ENCODE results near the gene GPR173.
A peak's percentile ranks its signal among the peaks of the same experiment; 100 is the strongest.

Gene GPR173

DNA sequence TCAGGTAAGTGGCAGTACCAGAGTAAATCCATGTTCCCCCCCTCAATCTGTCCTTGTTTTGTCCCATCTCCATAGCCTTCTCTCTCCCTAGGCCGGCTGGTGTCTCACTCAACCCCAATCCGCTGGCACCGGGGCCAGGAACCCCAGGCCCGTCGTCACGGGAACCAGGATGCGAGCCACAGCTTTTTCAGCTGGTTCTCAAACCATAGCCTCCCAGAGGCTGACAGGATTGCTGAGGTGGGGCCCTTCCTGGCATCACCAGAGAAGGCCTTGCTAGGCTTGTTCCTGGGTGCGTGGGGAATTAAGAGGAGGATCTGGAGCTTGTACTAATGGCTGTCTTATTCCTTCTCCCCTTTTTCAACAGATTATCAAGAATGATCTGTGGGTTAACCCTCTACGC is 36.3 kb downstream of the GPR173 start:
- Histone ChIP-seq H3K27ac (replicated peaks; ENCODE audit: low read length) (no peak overlapping the region), H3K9ac (ENCODE audit: low read depth, low read length, poor library complexity) (no peak overlapping the region), H2AFZ (ENCODE audit: low read length) (no peak overlapping the region), H4K91ac (ENCODE audit: low read depth, low read length, poor library complexity) (no peak overlapping the region), H3K79me1 (ENCODE audit: low read depth, low read length) (peaks cover 6% of the 10 kb centered on the region), H2BK12ac (ENCODE audit: low read length) (no peak overlapping the region), H2AK5ac (ENCODE audit: low read depth, low read length) (no peak overlapping the region), H4K8ac (ENCODE audit: low read depth, low read length) (no peak overlapping the region), H2BK5ac (ENCODE audit: low read length) (no peak overlapping the region), H3K4me2 (ENCODE audit: insufficient read depth, low read length, poor library complexity, severe bottlenecking) (no peak overlapping the region), H3K14ac (ENCODE audit: low read length) (no peak overlapping the region), H3K18ac (ENCODE audit: low read length) (no peak overlapping the region), H3K4me3 (ENCODE audit: low read length in 2 of 2) (no peak overlapping the region), H3K4me1 (ENCODE audit: control insufficient read depth in 2 of 2, insufficient read depth in 1 of 2, low read depth in 1 of 2, low read length in 2 of 2) (peaks cover 4 to 5% of the 10 kb centered on the region in 2 donors), H3K27me3 (ENCODE audit: control insufficient read depth in 3 of 3, insufficient read depth in 3 of 3, low read depth in 1 of 3, low read length in 3 of 3) (no peaks in the 10 kb centered on the region), H3K36me3 (replicated peaks in 1 of 2; ENCODE audit: control insufficient read depth in 2 of 2, insufficient read depth in 2 of 2, low read length in 2 of 2) (peaks cover 23 to 42% of the 10 kb centered on the region in 2 donors), H2BK120ac (ENCODE audit: low read depth, low read length) (no peak overlapping the region), H3K9me3 (replicated peaks in 1 of 2; ENCODE audit: control insufficient read depth in 2 of 2, insufficient read depth in 1 of 2, low read depth in 1 of 2, low read length in 2 of 2) (no peaks in the 10 kb centered on the region), H3K23ac (ENCODE audit: low read depth, low read length, poor library complexity) (no peak overlapping the region), H3K4ac (ENCODE audit: low read length) (no peak overlapping the region), H2BK15ac (ENCODE audit: low read length) (no peak overlapping the region)
- DNase-seq (ENCODE audit: low spot score), result no peak
- no CpG with 5 or more reads among the region's 9 CpGs for WGBS, 2 donors (ENCODE audit: extremely low coverage in 2 of 2, insufficient read length in 2 of 2, insufficient replicate concordance in 1 of 2)

DNA sequence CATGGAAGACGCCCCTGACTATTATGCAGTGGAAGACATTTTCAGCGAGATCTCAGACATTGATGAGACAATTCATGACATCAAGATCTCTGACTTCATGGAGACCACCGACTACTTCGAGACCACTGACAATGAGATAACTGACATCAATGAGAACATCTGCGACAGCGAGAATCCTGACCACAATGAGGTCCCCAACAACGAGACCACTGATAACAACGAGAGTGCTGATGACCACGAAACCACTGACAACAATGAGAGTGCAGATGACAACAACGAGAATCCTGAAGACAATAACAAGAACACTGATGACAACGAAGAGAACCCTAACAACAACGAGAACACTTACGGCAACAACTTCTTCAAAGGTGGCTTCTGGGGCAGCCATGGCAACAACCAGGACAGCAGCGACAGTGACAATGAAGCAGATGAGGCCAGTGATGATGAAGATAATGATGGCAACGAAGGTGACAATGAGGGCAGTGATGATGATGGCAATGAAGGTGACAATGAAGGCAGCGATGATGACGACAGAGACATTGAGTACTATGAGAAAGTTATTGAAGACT is 37.2 kb downstream of the GPR173 start:
- Histone ChIP-seq H2BK5ac (ENCODE audit: low read length) (no peak overlapping the region), H3K79me1 (ENCODE audit: low read depth, low read length) (peaks cover 6% of the 10 kb centered on the region), H2BK120ac (ENCODE audit: low read depth, low read length) (no peak overlapping the region), H3K18ac (ENCODE audit: low read length) (no peak overlapping the region), H4K91ac (ENCODE audit: low read depth, low read length, poor library complexity) (no peak overlapping the region), H3K27me3 (ENCODE audit: control insufficient read depth in 3 of 3, insufficient read depth in 3 of 3, low read depth in 1 of 3, low read length in 3 of 3) (no peaks in the 10 kb centered on the region), H2BK15ac (ENCODE audit: low read length) (no peak overlapping the region), H3K23ac (ENCODE audit: low read depth, low read length, poor library complexity) (no peak overlapping the region), H3K9me3 (replicated peaks in 1 of 2; ENCODE audit: control insufficient read depth in 2 of 2, insufficient read depth in 1 of 2, low read depth in 1 of 2, low read length in 2 of 2) (no peaks in the 10 kb centered on the region), H3K4me2 (ENCODE audit: insufficient read depth, low read length, poor library complexity, severe bottlenecking) (no peak overlapping the region), H2BK12ac (ENCODE audit: low read length) (no peak overlapping the region), H3K36me3 (replicated peaks in 1 of 2; ENCODE audit: control insufficient read depth in 2 of 2, insufficient read depth in 2 of 2, low read length in 2 of 2) (peaks cover 23 to 42% of the 10 kb centered on the region in 2 donors), H3K27ac (replicated peaks; ENCODE audit: low read length) (no peak overlapping the region), H2AFZ (ENCODE audit: low read length) (no peak overlapping the region), H3K9ac (ENCODE audit: low read depth, low read length, poor library complexity) (peak overlapping the region; percentile 30), H3K14ac (ENCODE audit: low read length) (no peak overlapping the region), H2AK5ac (ENCODE audit: low read depth, low read length) (no peak overlapping the region), H3K4me3 (ENCODE audit: low read length in 2 of 2) (no peak overlapping the region), H3K4ac (ENCODE audit: low read length) (no peak overlapping the region), H4K8ac (ENCODE audit: low read depth, low read length) (no peak overlapping the region), H3K4me1 (ENCODE audit: control insufficient read depth in 2 of 2, insufficient read depth in 1 of 2, low read depth in 1 of 2, low read length in 2 of 2) (peaks cover 2 to 5% of the 10 kb centered on the region in 2 donors)
- WGBS, 2 donors (ENCODE audit: extremely low coverage in 2 of 2, insufficient read length in 2 of 2, insufficient replicate concordance in 1 of 2), result no CpG with 5 or more reads among the region's 17 CpGs
- DNase-seq (ENCODE audit: low spot score), result no peak

DNA sequence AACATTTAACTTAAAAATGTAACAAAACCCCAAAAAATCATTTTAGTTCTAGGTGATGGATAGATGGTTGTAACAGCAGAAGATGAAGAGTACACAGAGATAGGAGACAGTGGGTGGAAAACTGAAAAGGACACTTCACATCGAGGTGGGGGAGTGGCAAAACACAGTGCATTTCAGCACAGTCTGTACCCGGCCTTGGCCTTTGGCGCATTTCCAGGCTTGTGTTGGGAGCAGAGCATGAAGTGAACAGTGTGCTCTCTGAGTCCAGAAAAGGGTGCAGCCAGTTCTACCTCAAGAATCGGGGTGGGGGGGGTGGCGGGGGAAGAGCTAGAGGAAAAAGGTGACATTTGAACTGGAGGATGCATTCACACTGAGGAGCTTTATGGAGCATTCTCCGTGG is 37.9 kb downstream of the GPR173 start:
- Histone ChIP-seq H3K27ac (replicated peaks; ENCODE audit: low read length) (no peak overlapping the region), H2AK5ac (ENCODE audit: low read depth, low read length) (no peak overlapping the region), H3K4ac (ENCODE audit: low read length) (no peak overlapping the region), H2AFZ (ENCODE audit: low read length) (no peak overlapping the region), H3K9ac (ENCODE audit: low read depth, low read length, poor library complexity) (no peak overlapping the region), H3K4me3 (ENCODE audit: low read length in 2 of 2) (no peak overlapping the region), H2BK120ac (ENCODE audit: low read depth, low read length) (no peak overlapping the region), H3K4me1 (ENCODE audit: control insufficient read depth in 2 of 2, insufficient read depth in 1 of 2, low read depth in 1 of 2, low read length in 2 of 2) (peaks cover 2 to 5% of the 10 kb centered on the region in 2 donors), H4K91ac (ENCODE audit: low read depth, low read length, poor library complexity) (no peak overlapping the region), H2BK12ac (ENCODE audit: low read length) (no peak overlapping the region), H3K79me1 (ENCODE audit: low read depth, low read length) (peaks cover 6% of the 10 kb centered on the region), H4K8ac (ENCODE audit: low read depth, low read length) (no peak overlapping the region), H3K23ac (ENCODE audit: low read depth, low read length, poor library complexity) (no peak overlapping the region), H3K27me3 (ENCODE audit: control insufficient read depth in 3 of 3, insufficient read depth in 3 of 3, low read depth in 1 of 3, low read length in 3 of 3) (no peaks in the 10 kb centered on the region), H3K4me2 (ENCODE audit: insufficient read depth, low read length, poor library complexity, severe bottlenecking) (no peak overlapping the region), H2BK15ac (ENCODE audit: low read length) (no peak overlapping the region), H3K14ac (ENCODE audit: low read length) (no peak overlapping the region), H3K9me3 (replicated peaks in 1 of 2; ENCODE audit: control insufficient read depth in 2 of 2, insufficient read depth in 1 of 2, low read depth in 1 of 2, low read length in 2 of 2) (no peaks in the 10 kb centered on the region), H3K18ac (ENCODE audit: low read length) (no peak overlapping the region), H2BK5ac (ENCODE audit: low read length) (no peak overlapping the region), H3K36me3 (replicated peaks in 1 of 2; ENCODE audit: control insufficient read depth in 2 of 2, insufficient read depth in 2 of 2, low read length in 2 of 2) (peaks cover 23 to 42% of the 10 kb centered on the region in 2 donors)
- no CpG with 5 or more reads among the region's 6 CpGs for WGBS, 2 donors (ENCODE audit: extremely low coverage in 2 of 2, insufficient read length in 2 of 2, insufficient replicate concordance in 1 of 2)
- DNase-seq (ENCODE audit: low spot score), result no peak

DNA sequence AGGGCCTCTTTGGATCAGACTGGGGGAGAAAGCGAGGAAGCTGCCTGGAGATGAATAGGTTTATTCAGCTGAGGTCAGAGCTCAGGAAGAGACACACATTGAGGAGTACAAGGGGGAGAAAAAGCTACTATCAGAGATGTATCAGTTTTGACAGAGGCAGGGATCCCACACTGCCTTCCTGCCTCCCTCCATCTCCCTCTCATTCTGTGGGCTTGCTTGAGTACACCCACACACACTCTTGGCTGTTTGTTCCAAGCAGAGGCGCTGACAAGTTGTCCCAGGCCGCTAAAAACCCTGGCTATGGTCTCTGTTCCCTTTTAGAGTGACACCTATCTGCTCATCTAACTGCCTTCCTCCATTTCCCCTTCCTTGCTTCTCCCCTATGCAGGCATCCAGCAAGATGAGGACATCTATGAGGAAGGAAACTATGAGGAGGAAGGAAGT is 38.8 kb downstream of the GPR173 start:
- no peaks in the 10 kb centered on the region for H3K9me3 ChIP-seq (replicated peaks in 1 of 2; ENCODE audit: control insufficient read depth in 2 of 2, insufficient read depth in 1 of 2, low read depth in 1 of 2, low read length in 2 of 2)
- H2BK120ac ChIP-seq (ENCODE audit: low read depth, low read length), result no peak overlapping the region
- no peak overlapping the region for H4K8ac ChIP-seq (ENCODE audit: low read depth, low read length)
- no peak overlapping the region for H3K4ac ChIP-seq (ENCODE audit: low read length)
- no peak overlapping the region for H4K91ac ChIP-seq (ENCODE audit: low read depth, low read length, poor library complexity)
- no CpG with 5 or more reads among the region's 3 CpGs for WGBS, 2 donors (ENCODE audit: extremely low coverage in 2 of 2, insufficient read length in 2 of 2, insufficient replicate concordance in 1 of 2)
- H2AFZ ChIP-seq (ENCODE audit: low read length), result no peak overlapping the region
- H3K79me1 ChIP-seq (ENCODE audit: low read depth, low read length), result peaks cover 6% of the 10 kb centered on the region
- H2BK12ac ChIP-seq (ENCODE audit: low read length), result no peak overlapping the region
- no peak overlapping the region for H3K18ac ChIP-seq (ENCODE audit: low read length)
- H2BK5ac ChIP-seq (ENCODE audit: low read length), result no peak overlapping the region
- H3K27ac ChIP-seq (replicated peaks; ENCODE audit: low read length), result no peak overlapping the region
- no peak overlapping the region for H2BK15ac ChIP-seq (ENCODE audit: low read length)
- H3K36me3 ChIP-seq (replicated peaks in 1 of 2; ENCODE audit: control insufficient read depth in 2 of 2, insufficient read depth in 2 of 2, low read length in 2 of 2), result peaks cover 23 to 42% of the 10 kb centered on the region in 2 donors
- DNase-seq (ENCODE audit: low spot score), result no peak
- H3K23ac ChIP-seq (ENCODE audit: low read depth, low read length, poor library complexity), result no peak overlapping the region
- H3K4me3 ChIP-seq (ENCODE audit: low read length in 2 of 2), result no peak overlapping the region
- H3K27me3 ChIP-seq (ENCODE audit: control insufficient read depth in 3 of 3, insufficient read depth in 3 of 3, low read depth in 1 of 3, low read length in 3 of 3), result no peaks in the 10 kb centered on the region
- peaks cover 2 to 5% of the 10 kb centered on the region in 2 donors for H3K4me1 ChIP-seq (ENCODE audit: control insufficient read depth in 2 of 2, insufficient read depth in 1 of 2, low read depth in 1 of 2, low read length in 2 of 2)
- no peak overlapping the region for H2AK5ac ChIP-seq (ENCODE audit: low read depth, low read length)
- H3K14ac ChIP-seq (ENCODE audit: low read length), result no peak overlapping the region
- H3K4me2 ChIP-seq (ENCODE audit: insufficient read depth, low read length, poor library complexity, severe bottlenecking), result no peak overlapping the region
- no peak overlapping the region for H3K9ac ChIP-seq (ENCODE audit: low read depth, low read length, poor library complexity)

Data from neuronal stem cell (in vitro differentiated cells).